Endothelial cell of umbilical vein (primary cell): Measurements from ENCODE around the gene SOX21. TPM values are rescaled to one million over a fixed set of nuclear protein-coding genes. Genes with fewer than 3 reads are reported as not detected.

ENCODE experiments used
- BruUV-seq: library from RNA; stranded (reverse); fragments of 400-500 nt; replicated peaks from 2 replicates; lab custom pipeline; 2021; lab: Mats Ljungman, UMichigan
- CTCF ChIA-PET: fragments of 300-600, 350-600 bp; sonication (Branson Sonifier 250); formaldehyde crosslinking; loops from one replicate; lab custom pipeline; 2021; ENCODE audit warnings: antibody characterized with exemption, inconsistent platforms; lab: Charles Lee
- POLR2A ChIA-PET: fragments of 300-600, 350-600 bp; sonication (Branson Sonifier 250); formaldehyde crosslinking; loops from one replicate; lab custom pipeline; 2021; ENCODE audit warnings: antibody characterized with exemption, inconsistent platforms; lab: Charles Lee
- DNase-seq: peaks from one replicate; pipeline ENCODE4 v3.0.0-alpha.2; 2011; ENCODE audit warnings: low read depth, low spot score
- FAIRE-seq: peaks from 2 replicates; lab custom pipeline; 2011; peaks lifted over from hg19 to GRCh38; lab: Jason Lieb, UNC
- H2AFZ ChIP-seq: 2 replicates; pipeline ENCODE4 v1.6.0; 2012; ENCODE audit warnings: low read depth, low read length, control low read depth, inconsistent platforms
- H3K27ac ChIP-seq: 2 replicates; pipeline ENCODE4 v1.5.1; 2011; ENCODE audit warnings: low read depth, mild to moderate bottlenecking, control low read depth, low read length, moderate library complexity; ENCODE audit not compliant: insufficient read depth
- H3K27me3 ChIP-seq, 2 experiments: 2 replicates each; pipeline versions ENCODE4 v1.6.0 to v1.6.1; 2011; ENCODE audit warnings: low read length in 2 of 2, mixed read lengths in 1 of 2; ENCODE audit not compliant: control insufficient read depth in 2 of 2, insufficient read depth in 2 of 2
- H3K36me3 ChIP-seq, 2 experiments: 2 replicates in 1 of 2; 3 replicates in 1 of 2; pipeline ENCODE4 v1.5.1; 2011; ENCODE audit warnings: low read length in 2 of 2, mild to moderate bottlenecking in 1 of 2, moderate library complexity in 1 of 2; ENCODE audit not compliant: control insufficient read depth in 2 of 2, insufficient read depth in 2 of 2; ENCODE audit errors: extremely low read depth in 1 of 2
- H3K4me1 ChIP-seq: 3 replicates; pipeline ENCODE4 v1.5.1; 2011; ENCODE audit warnings: mild to moderate bottlenecking, low read length; ENCODE audit not compliant: control insufficient read depth, insufficient read depth; ENCODE audit errors: extremely low read depth
- H3K4me2 ChIP-seq: 2 replicates; pipeline ENCODE4 v1.6.1; 2011; ENCODE audit warnings: low read length, control low read depth, mixed read lengths; ENCODE audit not compliant: insufficient read depth
- H3K4me3 ChIP-seq, 3 experiments: fragments of 200-600 bp in 1 of 3; sonication (generic), shearing (Covaris generic) in 1 of 3; replicated peaks in 1 of 3; 2 replicates each; pipeline ENCODE4 v1.5.1; 2011 to 2016; ENCODE audit warnings: control low read depth in 3 of 3, low read length in 3 of 3, mild to moderate bottlenecking in 2 of 3, inconsistent platforms in 1 of 3, low read depth in 1 of 3, moderate library complexity in 1 of 3; ENCODE audit not compliant: insufficient read depth in 1 of 3
- H3K79me2 ChIP-seq: 2 replicates; pipeline ENCODE4 v1.6.0; 2012; ENCODE audit warnings: low read length, inconsistent platforms; ENCODE audit not compliant: control insufficient read depth, insufficient read depth
- H3K9ac ChIP-seq: replicated peaks from 2 replicates; pipeline ENCODE3; 2011; ENCODE audit warnings: low read length, control low read depth; ENCODE audit not compliant: insufficient read depth; ENCODE audit errors: extremely low read depth
- H3K9me1 ChIP-seq: replicated peaks from 3 replicates; pipeline ENCODE4 v1.6.0; 2011; ENCODE audit warnings: mild to moderate bottlenecking, low read length; ENCODE audit not compliant: control insufficient read depth, insufficient read depth; ENCODE audit errors: extremely low read depth
- H3K9me3 ChIP-seq: replicated peaks from 2 replicates; pipeline ENCODE4 v1.5.1; 2012; ENCODE audit warnings: low read length, inconsistent platforms; ENCODE audit not compliant: control insufficient read depth, insufficient read depth
- H4K20me1 ChIP-seq: replicated peaks from 2 replicates; pipeline ENCODE3; 2011; ENCODE audit warnings: mild to moderate bottlenecking, low read length; ENCODE audit not compliant: control insufficient read depth, insufficient read depth; ENCODE audit errors: extremely low read depth
- EZH2 ChIP-seq: IDR thresholded peaks from 2 replicates; pipeline ENCODE4 v1.6.1; 2012; ENCODE audit warnings: borderline replicate concordance, low read depth, mild to moderate bottlenecking, moderate library complexity, low read length, inconsistent platforms; ENCODE audit not compliant: severe bottlenecking
- FOS ChIP-seq: IDR thresholded peaks from 2 replicates; pipeline ENCODE4 v1.6.1; 2011; ENCODE audit warnings: mild to moderate bottlenecking, low read length, moderate library complexity, borderline replicate concordance; ENCODE audit not compliant: insufficient read depth
- GATA2 ChIP-seq: IDR thresholded peaks from 2 replicates; pipeline ENCODE4 v1.7.0; 2011; ENCODE audit warnings: low read depth, mild to moderate bottlenecking, moderate library complexity, mixed read lengths, low read length; ENCODE audit not compliant: insufficient read length, insufficient read depth
- JUN ChIP-seq: IDR thresholded peaks from 2 replicates; pipeline ENCODE4 v1.6.1; 2011; ENCODE audit warnings: borderline replicate concordance, low read depth; ENCODE audit not compliant: insufficient read length, insufficient read depth
- MYC ChIP-seq: IDR thresholded peaks from one replicate; pipeline ENCODE4 v1.6.1; 2011; ENCODE audit warnings: mild to moderate bottlenecking, low read depth, low read length
- POLR2A ChIP-seq: IDR thresholded peaks from 2 replicates; pipeline ENCODE4 v1.6.1; 2012; ENCODE audit warnings: low read depth, mild to moderate bottlenecking, control low read depth, low read length
- POLR2AphosphoS5 ChIP-seq: IDR thresholded peaks from 2 replicates; pipeline ENCODE4 v1.6.1; 2012; ENCODE audit warnings: low read depth, mild to moderate bottlenecking, control low read depth, low read length, moderate library complexity; ENCODE audit not compliant: insufficient read depth
- dilution Hi-C: fragments of 300-500 bp; cut with MboI; formaldehyde crosslinking; loops from one replicate; pipeline ENCODE4 v1.15.0; 2019; ENCODE audit warnings: low sequenced_read_pairs; ENCODE audit not compliant: extremely low pct_ligation_motif_present
- intact Hi-C: fragments of 100-400 bp; cut with micrococcal nuclease; formaldehyde crosslinking; loops from one replicate; pipeline ENCODE4 v1.10.0; 2022
- polyA plus RNA-seq, 4 experiments: library from polyadenylated mRNA; depleted of rRNA in 3 of 4; stranded (reverse) in 3 of 4; unstranded in 1 of 4; fragments of >200 nt; gene quantifications; 2 replicates each; pipeline versions ENCODE4 v1.2.1 to v1.2.3, GENCODE V29; 2011 to 2012; ENCODE audit warnings: missing spikeins in 1 of 4
- total RNA-seq: library from RNA; stranded (reverse); gene quantifications from 2 replicates; pipeline ENCODE4 v1.2.3, GENCODE V29; 2021
- TF ChIP-seq, protein P1 (sequence below), 2 donors: IDR thresholded peaks; 1 replicate in 1 of 2; 2 replicates in 1 of 2; pipeline ENCODE4 v1.5.1; 2011; ENCODE audit warnings: low read length in 2 of 2, mild to moderate bottlenecking in 2 of 2, moderate library complexity in 2 of 2, control low read depth in 1 of 2, inconsistent platforms in 1 of 2, low read depth in 1 of 2; ENCODE audit not compliant: insufficient read depth in 1 of 2; ENCODE audit errors: extremely low read depth in 1 of 2
- TF ChIP-seq, protein P2 (sequence below): IDR thresholded peaks from 2 replicates; pipeline ENCODE4 v1.6.1; 2011; ENCODE audit not compliant: insufficient read depth, insufficient read length

Gene SOX21
- total and polyA plus RNA-seq, 2 donors (not counting 3 experiments of a cell fraction or from before 2014, with no cell fraction given) = not detected

GRCh38 chr13:94705081-94706030, 7.0 kb downstream of the SOX21 start:
- H3K36me3 ChIP-seq = no peaks in the 10 kb centered on the region
- no peak for DNase-seq
- intact Hi-C loops (no loop called here), dilution Hi-C loops (no loop called here)
- H3K4me1 ChIP-seq = no peaks in the 10 kb centered on the region
- H3K79me2 ChIP-seq = no peaks in the 10 kb centered on the region
- no peaks in the 10 kb centered on the region for H3K9me3 ChIP-seq
- no peak for TF ChIP-seq GATA2
- TF ChIP-seq EZH2 = peak; percentile 83
- H3K27ac ChIP-seq = no peak overlapping the region
- H3K27me3 ChIP-seq = peaks cover 93 to 99% of the 10 kb centered on the region in 2 experiments
- FAIRE-seq = no peak
- no peak overlapping the region for H2AFZ ChIP-seq
- POLR2A ChIA-PET = no interaction called here
- no peak overlapping the region for H3K4me3 ChIP-seq
- CTCF ChIA-PET = interaction anchor here (0.9 to 2.0 kb wide), 3 partner anchors 7 to 451 kb away, joined by 3 to 4 read pairs (median 4); partner anchors contain the start of gene SOX21
- H3K4me2 ChIP-seq = no peak overlapping the region
- no peak overlapping the region for H3K9ac ChIP-seq
- no peaks in the 10 kb centered on the region for H4K20me1 ChIP-seq
- H3K9me1 ChIP-seq = no peaks in the 10 kb centered on the region
- no TSS peak for BruUV-seq

DNA sequence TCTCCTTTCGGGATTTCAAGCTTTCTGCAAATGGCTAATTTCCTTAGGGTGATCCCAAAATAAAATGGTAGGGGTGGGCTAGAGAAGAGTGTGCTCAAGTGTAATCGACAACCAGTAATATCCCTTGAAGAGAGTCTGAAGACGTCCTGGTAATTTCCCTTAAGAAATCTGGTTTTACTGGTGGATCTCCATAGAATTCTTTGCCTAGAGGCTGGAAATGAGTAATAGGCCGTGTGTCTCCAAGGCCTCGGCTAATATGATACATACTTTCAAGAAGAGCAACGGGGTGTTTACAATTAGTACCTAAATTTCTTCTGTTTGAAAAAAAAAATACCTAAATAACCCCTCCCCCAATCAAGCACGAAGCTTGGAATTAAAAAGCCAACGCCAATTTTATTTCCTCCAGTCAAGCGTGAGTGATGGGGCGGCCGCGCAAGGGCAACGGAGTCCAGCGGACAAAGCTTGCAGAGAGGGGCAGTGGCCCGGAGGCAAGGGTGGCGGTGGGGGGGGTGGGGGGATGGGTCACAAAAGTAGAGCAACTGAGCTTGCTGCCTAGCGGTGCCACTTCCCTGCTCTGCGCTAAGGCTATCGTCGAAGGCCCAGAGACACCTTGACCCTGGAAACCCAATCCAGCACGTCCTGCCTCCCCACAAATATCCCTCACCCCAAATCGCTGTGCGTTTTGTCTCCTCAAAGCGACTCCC, 7.8 kb downstream of the SOX21 start:
- TF ChIP-seq MYC = no peak
- no peak for TF ChIP-seq POLR2AphosphoS5
- no peak for TF ChIP-seq JUN
- no peak for TF ChIP-seq EZH2
- TF ChIP-seq FOS = no peak
- no peak for TF ChIP-seq GATA2
- TF ChIP-seq POLR2A = no peak
- TF ChIP-seq, protein P1, sequence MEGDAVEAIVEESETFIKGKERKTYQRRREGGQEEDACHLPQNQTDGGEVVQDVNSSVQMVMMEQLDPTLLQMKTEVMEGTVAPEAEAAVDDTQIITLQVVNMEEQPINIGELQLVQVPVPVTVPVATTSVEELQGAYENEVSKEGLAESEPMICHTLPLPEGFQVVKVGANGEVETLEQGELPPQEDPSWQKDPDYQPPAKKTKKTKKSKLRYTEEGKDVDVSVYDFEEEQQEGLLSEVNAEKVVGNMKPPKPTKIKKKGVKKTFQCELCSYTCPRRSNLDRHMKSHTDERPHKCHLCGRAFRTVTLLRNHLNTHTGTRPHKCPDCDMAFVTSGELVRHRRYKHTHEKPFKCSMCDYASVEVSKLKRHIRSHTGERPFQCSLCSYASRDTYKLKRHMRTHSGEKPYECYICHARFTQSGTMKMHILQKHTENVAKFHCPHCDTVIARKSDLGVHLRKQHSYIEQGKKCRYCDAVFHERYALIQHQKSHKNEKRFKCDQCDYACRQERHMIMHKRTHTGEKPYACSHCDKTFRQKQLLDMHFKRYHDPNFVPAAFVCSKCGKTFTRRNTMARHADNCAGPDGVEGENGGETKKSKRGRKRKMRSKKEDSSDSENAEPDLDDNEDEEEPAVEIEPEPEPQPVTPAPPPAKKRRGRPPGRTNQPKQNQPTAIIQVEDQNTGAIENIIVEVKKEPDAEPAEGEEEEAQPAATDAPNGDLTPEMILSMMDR (IDR thresholded peaks at IDR 0.05; ENCODE audit: extremely low read depth in 1 of 2, insufficient read depth in 1 of 2, low read depth in 1 of 2, low read length in 2 of 2) = no peak
- TF ChIP-seq, protein P2, sequence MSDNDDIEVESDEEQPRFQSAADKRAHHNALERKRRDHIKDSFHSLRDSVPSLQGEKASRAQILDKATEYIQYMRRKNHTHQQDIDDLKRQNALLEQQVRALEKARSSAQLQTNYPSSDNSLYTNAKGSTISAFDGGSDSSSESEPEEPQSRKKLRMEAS = no peak
- FAIRE-seq (no peak), DNase-seq (no peak)
- no peak overlapping the region for H2AFZ ChIP-seq
- POLR2A ChIA-PET = interaction anchor here (0.6 kb wide), 1 partner anchor 450 kb away, joined by 6 read pairs; no protein-coding TSS in a partner anchor
- no peak overlapping the region for H3K4me2 ChIP-seq
- H3K27ac ChIP-seq = no peak overlapping the region
- H3K4me1 ChIP-seq = no peaks in the 10 kb centered on the region
- no peaks in the 10 kb centered on the region for H3K9me1 ChIP-seq
- dilution Hi-C loops (no loop called here), intact Hi-C loops (no loop called here)
- H3K79me2 ChIP-seq = no peaks in the 10 kb centered on the region
- no TSS peak for BruUV-seq
- peaks cover 94 to 99% of the 10 kb centered on the region in 2 experiments for H3K27me3 ChIP-seq
- H4K20me1 ChIP-seq = no peaks in the 10 kb centered on the region
- H3K9ac ChIP-seq = no peak overlapping the region
- H3K36me3 ChIP-seq = no peaks in the 10 kb centered on the region
- H3K9me3 ChIP-seq = no peaks in the 10 kb centered on the region
- CTCF ChIA-PET = interaction anchor here (0.9 to 2.0 kb wide), 3 partner anchors 8 to 451 kb away, joined by 3 to 4 read pairs (median 4); partner anchors contain the start of gene SOX21
- H3K4me3 ChIP-seq = no peak overlapping the region
